NB4 (cell line): ENCODE results near the gene QRFPR.
"Not testable (repeated sequence)": the region's sequence is repeated elsewhere in the genome, so short reads cannot be mapped to it uniquely, and the experiment has no call there.

Experiments used
- CTCF ChIP-seq: IDR thresholded peaks from one replicate; pipeline ENCODE4 v1.5.1; 2012; ENCODE audit warnings: low read depth, low read length
- MYC ChIP-seq: IDR thresholded peaks from 2 replicates; pipeline ENCODE4 v1.6.1; 2011; ENCODE audit warnings: low read depth, low read length
- POLR2A ChIP-seq: IDR thresholded peaks from 2 replicates; pipeline ENCODE4 v1.6.1; 2011; ENCODE audit warnings: mild to moderate bottlenecking; ENCODE audit not compliant: insufficient read length; ENCODE audit errors: extremely low read depth
- TF ChIP-seq, protein P1 (sequence below): IDR thresholded peaks from 2 replicates; pipeline ENCODE4 v1.6.1; 2011; ENCODE audit warnings: low read depth, low read length

GRCh38 chr4:121313430-121313829 lies 67.4 kb downstream of the QRFPR start:
- TF ChIP-seq CTCF, POLR2A, MYC: not testable (repeated sequence)
- TF ChIP-seq, protein P1, sequence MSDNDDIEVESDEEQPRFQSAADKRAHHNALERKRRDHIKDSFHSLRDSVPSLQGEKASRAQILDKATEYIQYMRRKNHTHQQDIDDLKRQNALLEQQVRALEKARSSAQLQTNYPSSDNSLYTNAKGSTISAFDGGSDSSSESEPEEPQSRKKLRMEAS = not testable (repeated sequence)
